NCI-H526 treated with DMSO at 0.1 percent for 48 hours (cell line): Measurements from ENCODE around the gene CCNY.
"Not testable (repeated sequence)": the region's sequence is repeated elsewhere in the genome, so short reads cannot be mapped to it uniquely, and the experiment has no call there.

ENCODE experiments used
- DNase-seq: peaks from one replicate; lab custom pipeline; 2025; lab: John Stamatoyannopoulos, UW

The CCNY gene

DNA sequence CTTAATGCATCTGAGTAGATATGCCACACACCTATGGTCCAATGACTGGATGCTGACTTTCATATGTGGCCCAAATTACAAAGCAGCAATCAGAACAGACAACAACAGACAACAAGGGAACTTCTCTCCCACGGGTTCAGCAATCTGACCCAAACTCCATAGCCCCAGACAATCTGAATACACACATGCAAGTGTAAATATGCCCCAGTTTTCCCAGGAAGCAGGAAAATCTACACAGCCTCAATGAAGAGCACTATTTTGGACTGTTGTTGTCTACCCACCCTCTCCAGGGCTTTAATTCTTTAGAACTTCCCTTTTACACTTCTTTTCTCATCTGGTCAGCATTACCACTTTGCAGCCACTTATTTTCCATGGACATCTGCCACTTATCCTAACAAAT lies 2.0 kb upstream of the CCNY start:
- DNase-seq, result no peak

DNA sequence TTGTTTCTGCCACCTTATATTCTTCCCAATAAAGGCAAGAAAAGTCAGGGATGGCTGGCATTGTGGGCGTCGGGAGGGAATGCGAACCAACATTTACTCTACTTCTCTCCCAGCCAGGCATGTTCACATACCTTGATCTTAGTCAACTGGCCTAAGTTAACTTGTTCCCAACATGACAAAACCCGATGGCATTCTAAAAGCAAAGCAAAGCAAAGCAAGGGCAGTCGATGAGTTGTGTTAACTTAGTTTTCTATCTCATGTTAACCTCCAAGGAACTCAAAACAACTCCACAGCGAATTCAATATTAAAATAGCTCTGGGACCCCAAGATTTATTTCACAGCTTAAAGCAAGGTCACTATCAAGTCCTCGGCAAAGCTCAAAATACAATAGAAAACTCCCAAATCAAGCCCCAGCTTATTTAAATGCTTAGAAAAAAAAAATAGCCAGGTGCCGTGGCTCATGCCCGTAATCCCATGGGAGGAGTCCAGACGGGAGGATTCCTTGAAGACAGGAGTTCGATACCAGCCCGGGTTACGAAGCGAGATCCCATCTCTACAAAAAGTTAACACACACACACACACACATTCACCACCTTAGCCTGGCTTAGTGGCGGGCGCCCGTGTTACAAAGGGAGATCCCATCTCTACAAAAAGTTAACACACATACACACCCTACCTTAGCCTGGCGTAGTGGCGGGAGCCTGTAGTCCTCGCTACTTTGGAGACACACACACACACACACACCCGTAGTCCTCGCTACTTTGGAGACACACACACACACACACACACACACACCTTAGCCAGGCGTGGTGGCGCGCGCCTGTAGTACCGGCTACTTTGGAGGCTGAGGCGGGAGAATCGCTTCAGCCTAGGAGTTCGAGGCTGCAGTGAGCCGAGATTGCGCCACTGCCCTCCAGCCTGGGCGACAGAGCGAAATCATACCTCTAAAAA lies 901 bp upstream of the CCNY start:
- no peak for DNase-seq

DNA sequence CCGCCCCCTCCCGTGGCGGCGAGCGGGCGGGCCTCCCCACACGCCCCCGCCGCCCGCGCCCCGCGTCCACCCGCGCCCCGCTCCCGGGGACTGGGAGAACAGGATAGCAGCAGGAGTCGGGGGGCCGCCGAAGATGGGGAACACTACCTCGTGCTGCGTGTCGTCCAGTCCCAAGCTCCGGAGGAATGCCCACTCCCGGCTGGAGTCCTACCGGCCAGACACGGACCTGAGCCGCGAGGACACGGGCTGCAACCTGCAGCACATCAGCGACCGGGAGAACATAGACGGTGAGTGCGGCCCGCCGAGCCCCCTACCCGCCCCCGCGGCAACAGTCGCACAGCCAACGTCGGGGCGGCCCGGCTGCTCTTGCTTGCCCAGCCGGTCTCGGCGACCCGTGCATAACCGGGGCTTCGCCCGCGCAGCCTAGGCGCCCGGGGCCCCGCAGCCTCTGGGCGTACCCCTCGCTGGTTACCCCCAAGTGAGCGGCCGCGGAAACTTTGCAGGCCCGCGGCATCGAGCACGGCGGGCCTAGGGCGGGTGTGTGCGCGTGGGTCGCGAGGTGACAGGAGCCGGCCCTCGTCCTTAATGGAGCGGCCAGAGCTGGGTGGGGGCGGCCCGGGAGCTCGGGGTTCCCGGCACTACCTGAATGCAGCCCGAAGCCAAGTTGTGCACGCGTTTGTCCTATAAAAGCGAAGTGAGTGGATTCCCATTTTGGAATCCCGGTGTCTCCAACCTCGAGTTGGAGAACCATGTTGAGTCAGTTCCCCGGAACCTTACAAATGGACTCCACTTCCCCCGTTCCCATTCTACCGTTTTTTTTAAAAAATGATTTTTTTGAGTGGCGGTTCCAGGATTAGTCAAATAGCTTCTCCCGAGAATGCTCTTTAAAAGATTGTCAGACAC lies 863 bp downstream of the CCNY start:
- peak; percentile 1 for DNase-seq

DNA sequence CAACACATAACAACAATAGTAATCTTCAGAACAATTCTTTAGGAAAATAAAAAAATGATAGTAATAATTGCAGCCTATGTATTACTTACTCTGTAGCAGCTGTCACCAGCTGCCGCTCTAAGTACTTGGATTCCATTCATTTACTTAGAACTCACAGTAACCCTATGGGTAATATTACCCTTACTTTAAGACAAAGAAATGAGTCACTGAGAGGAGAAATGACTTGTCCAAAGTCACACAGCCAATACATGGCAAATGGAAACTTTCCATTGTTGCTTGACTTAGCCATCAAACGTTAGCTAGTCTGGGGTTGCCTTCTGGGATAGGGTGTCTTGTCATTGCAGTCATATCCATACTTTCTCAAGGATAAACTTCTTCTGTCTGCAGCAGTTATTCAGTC lies 3.6 kb downstream of the CCNY start:
- DNase-seq, result no peak

DNA sequence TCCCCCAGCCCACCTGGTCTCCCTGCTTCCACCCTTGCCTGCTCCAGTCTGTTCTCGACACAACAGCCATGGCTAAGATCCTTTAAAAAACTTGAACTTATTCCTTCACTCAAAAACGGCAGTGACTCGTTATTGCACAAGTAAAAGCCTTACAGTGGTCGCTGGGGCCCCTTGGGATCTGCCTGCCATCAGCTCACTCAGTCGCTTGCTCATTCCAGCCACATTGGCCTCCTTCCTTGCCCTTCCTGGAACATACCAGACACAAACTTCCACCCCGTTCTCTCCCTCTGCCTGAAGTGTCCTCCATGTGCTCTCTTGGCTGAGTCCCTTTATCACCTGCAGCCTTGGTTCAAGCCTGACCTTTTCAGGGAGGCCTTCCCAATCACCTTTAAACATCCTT lies 4.7 kb downstream of the CCNY start:
- DNase-seq, result no peak

DNA sequence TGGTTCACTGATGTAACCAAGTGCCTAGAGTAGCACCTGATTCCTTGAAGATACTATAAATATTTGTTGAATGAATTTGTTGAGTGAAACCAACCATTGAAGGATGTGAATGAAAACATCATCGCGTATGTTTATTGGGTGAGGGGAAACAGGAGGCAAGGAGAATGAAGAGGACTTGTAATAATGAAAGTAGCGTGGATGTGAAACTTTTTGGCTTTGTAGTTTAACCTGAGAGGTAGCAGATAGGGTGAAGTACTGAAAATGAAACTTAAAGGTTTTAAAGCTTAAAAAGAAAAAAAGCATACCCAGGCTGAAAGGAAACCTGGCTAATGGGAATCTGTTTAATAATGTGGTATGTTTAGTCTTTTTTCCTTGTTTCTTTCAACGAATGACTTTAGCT lies 5.2 kb downstream of the CCNY start:
- DNase-seq, result no peak

DNA sequence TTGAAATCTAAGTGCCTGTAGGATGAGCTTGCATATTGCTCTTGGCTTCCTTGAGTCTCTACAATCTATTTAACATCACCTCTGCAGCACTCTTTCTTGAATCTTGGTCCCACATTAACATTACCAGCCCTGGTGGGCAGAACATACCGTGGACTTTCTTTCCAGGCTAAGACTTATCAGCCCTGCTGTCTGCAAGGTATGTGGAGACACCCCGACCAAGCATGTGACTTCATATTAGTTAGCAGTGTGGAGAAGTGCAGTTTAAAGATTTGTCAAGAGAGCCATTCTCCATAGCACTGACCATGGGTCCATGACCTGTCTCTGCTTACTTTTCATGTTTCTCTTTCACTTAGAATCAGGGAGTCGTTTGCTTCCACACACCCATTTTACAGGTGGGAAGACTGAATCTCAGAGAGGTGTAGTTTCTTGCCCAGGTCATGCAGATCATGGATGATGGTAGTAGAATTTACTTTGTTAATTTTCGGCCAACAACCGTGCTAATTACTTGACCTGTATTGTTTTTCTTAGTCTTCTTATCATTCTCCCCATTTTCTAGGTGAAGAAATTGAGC lies 6.0 kb downstream of the CCNY start:
- DNase-seq, result no peak

DNA sequence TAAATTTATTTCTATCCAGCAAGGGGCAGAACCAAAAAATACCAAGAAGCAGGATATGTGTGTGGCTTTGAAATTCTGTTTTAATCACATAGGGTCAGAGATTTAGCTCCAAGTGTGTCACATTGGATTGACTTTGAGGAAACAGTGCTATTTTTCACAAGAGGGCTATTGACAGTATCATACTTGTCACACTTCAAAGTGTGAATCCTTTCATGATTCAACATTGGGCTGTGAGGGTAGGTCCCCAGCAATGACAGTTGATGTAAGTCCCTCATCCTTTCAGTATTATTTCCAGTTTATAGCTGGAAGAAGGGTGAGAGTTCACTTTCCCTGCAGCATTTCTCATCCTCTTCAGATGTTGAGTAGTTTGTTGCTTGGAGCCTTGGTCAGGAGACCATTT lies 7.4 kb downstream of the CCNY start:
- no peak for DNase-seq

DNA sequence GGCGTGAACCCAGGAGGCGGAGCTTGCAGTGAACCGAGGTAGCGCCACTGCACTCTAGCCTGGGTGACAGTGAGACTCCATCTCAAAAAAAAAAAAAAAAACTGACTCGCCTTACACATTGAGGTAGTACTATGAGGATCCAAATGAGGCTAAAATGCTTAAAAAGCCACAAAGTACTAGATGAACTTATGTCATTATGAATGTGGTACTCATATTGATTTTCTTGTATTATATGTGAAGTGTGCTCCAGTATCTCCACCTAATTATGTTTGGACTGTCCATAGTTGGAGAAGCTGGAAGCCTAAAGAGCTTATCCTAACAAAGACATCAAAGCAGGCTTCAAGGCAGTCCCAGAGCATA lies 9.1 kb downstream of the CCNY start:
- DNase-seq, result no peak

DNA sequence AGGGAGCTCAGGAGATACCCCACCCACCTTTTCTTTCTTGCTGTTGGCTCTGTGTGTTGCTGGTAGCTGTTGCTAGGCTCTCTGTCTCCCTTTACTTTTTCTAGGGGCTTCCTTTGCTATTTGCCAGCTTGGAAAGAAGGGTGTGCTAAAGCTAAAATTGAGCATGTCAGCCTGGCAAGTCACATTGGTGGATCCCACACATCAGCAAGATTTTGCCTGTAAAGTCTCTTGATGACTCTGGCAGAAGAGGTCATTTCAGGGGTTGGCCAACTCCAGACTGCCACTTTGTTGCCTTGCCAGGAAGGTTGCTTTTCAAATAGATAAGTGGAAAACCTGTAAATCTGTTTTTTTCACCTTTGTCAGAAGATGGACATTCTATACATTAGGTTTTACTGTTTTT lies 9.9 kb downstream of the CCNY start:
- no peak for DNase-seq

DNA sequence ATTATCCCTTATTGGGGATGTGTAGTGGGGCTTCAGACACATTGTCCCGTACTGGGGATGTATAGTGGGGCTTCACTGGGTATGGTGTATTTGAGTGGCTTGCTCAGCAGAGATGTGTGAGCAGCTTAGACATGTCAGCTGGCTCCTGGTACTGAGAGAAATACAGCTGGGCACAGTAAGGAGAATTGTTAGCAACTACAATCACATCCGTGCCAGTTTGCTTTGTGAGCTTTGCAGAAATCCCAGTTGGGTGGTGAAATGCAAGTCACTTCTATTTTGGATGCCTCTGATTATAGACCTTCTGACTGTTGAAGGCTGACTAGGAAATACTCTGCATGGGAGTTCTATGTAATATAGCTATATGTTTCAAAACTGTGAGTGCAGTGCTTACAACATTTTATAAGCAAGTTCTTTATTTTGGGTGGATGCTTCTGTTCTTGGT lies 10.8 kb downstream of the CCNY start:
- no peak for DNase-seq

DNA sequence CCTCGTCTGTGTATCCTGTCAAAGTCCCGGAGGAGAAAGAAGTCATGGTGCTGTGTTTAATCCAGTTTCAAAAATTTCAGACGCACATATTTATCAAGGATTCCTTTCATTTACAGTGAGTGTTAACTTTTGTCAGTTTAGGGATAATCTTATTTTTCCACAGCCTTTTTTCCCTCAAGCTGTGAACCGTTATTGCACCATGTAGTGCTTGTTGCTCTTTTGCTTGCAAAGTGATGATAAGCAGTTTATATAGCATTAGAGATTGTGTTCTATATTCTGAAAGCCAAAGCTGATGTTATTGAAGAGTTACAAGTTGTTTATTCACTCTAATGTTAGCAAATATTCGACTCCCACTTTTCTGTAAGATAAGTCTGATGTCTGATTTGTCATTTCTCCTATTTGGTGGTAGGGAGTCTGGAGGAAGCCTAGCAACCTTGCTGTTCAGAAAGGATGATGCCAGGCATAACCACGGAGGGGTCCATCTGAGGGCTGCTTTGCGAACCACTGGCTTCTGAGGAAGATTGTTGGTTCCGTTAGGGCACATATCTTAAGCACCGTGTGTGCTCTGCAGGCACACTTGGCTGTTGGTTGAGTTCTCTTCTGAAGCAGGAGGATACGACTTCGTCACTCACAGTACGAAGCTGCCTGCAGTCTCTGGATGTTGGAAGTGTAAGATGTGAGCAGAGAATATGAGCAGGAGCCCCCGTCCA lies 11.7 kb downstream of the CCNY start:
- no peak for DNase-seq

DNA sequence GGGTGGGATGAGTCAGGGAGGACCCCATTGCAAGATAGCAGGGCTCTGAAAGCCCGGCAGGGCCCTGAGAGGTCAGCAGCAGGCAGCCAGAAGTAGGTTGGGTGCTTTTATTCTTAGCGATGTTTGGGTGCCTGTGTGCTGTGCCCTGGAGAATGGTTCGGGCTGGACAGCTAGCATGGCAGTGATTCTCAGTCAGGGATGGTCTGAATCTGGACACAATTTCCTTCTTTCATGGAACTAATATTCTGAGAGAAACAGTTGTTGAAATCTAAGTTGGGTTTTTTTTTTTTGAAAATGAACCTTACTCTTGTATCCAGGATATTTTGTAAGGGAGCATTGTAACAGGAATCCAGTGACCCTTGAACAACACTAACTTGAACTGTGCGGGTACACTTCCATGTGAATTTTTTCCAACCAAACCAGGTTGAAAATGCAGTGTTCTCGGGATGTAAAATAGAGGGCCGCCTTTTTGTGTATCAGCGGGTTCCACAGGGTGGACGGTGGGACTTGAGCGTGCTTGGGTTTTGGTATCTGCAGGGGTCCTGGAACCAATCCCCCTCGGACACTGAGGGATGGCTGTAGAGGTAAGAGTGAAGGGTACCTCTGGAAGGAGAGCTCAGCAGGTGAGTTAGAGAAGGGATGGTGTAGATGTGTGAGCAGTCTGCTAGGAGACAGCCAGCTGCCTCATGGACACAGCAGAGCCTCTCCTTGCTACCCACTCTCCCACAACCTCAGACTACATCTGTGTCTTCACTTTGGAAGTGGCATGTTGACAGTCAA lies 12.5 kb downstream of the CCNY start:
- DNase-seq, result no peak

DNA sequence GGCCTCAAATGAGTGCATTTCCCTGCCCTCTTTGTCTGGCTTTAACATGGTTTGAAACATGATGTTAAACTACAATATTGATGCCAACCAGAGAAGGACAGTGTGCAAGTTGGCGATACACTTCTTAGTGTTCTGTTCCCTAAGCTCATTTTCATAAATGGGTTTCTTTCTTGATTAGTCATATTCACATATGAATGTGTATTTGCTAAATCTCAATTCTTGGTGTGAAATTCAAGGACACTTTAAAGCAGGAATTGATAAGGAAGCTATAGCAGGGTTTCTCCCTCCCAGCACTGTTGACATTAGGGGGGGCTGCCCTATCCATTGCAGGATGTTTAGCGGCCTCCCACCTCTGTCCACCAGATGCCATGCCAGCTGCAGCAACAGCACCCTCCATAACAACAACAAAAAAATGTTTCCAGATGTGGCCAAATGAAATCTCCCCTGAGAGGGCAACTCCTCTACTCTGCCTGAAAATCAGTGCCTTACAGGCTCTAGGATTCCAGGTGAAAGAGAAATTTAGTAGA lies 13.1 kb downstream of the CCNY start:
- DNase-seq, result no peak

DNA sequence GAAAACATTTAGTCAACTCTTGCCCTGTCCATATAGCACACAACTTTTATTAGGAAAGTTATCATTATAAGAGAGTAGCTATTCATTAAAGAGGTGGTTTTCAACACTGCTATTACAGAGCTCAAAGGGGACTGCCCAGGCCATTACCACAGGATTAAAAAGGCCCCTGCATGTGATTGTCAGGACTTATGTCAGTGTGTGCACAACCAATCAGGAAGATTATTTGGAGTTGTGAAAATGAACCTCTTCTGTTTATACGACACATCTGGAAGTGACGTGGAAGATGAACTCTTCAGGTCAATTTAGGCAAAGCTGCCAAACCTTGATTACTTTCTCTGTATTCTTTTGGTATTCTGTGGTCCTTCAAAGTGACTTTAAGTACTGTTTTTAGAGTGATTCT lies 14.7 kb downstream of the CCNY start:
- DNase-seq, result no peak

DNA sequence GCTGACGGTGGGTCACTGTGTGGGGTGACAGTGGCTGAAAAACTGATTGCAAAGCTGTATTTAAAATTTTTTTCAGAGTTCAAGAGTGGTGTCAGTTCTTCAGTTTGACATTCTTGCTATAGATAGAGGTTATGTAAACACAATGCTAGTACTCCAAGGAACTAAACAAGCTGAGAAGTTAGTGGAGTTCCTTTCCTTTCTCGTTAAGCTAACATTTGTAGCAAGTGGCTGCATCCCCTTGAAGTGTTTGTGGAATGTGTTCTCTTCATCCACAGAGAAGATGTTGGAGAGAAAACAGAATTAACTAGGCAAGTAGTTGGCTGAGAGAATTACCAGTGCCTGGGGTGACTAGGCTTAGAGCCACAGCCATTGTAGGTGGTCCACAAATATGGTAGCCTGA lies 15.8 kb downstream of the CCNY start:
- no peak for DNase-seq

DNA sequence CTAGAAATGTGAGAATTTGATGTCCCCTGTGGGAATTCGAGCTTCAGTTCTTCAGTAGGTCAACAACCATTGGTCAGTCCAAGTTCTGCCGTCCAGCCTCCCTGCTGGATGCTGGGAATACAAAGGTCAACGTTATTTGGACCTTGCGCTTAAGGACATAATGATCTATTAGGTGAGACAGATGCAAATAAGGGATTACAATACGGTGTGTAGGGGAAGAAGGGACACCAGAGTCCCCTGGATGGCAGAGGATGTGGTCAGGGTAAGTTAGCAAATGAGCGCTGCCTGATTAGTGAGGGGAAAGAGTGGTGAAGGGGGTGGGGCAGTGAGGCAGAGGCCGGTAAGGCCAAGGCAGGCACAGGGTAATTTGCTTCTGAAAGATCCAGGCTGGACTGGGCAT lies 16.2 kb downstream of the CCNY start:
- DNase-seq, result no peak

DNA sequence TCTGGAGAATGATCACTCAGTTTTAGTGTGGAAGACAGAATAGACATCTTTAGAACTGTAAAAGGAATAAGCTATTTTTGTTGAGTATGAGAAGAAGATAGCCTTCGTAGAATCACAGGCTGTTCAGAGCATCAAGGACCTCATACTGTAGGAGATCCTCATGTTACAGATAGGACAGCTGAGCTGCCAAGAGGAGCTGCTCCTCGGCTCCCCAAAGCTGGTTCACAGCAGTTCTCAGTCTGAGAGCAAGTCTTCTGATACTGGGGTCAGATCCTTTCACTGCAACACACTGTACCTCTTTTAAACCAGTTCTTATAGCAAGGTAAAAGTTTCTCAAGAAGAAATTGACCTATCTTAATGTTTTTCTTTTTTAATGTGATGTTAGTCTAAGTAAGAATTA lies 17.1 kb downstream of the CCNY start:
- DNase-seq, result no peak

DNA sequence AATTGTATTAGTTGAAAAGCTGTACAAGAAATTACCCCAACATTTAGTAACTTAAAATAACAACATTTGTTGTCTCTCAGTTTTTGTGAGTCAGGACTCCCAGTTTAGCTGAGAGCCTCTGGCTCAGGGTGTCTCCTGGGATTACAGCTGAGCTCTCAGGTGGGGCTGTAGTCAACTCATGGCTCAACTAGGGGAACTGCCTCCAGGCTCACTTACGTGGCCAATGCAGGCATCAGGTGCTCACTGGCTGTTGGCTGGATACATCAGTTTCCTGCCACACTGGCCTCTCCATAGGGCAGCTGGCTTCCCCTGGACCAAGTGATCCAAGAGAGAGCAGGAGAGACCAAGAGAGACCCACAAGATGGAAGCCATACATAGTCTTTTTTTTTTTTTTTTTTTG lies 17.5 kb downstream of the CCNY start:
- DNase-seq, result no peak

DNA sequence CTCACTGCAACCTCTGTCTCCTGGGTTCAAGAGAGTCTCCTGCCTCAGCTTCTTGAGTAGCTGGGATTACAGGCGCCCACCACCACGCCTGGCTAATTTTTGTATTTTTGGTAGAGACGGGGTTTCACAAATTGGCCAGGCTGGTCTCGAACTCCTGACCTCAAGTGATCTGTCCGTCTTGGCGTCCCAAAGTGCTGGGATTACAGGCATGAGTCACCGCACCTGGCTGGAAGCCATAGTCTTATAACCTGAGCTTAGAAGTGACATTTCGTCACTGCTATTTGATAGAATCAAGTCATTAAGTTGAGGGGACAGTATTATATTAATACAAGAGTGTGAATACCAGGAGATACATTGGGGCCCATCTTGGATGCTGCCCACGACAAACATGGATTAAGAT lies 17.9 kb downstream of the CCNY start:
- DNase-seq, result not testable (repeated sequence)
